GM12878 (cell line): Measurements from ENCODE around the gene CLEC7A. TPM values are rescaled to one million over a fixed set of nuclear protein-coding genes. Genes with fewer than 3 reads are reported as not detected.

ENCODE experiments used
- ATAC-seq: fragments of 200-7000 bp; cut with Tn5 transposase; 3 replicates; pipeline ENCODE4 v1.9.1; 2020; ENCODE audit warnings: mild to moderate bottlenecking, moderate library complexity
- BruUV-seq: library from RNA; stranded (reverse); fragments of 400-500 nt; replicated peaks from 2 replicates; lab custom pipeline; 2021; lab: Mats Ljungman, UMichigan
- CTCF ChIA-PET: fragments of 300-600 bp; sonication (Branson Sonifier 250); formaldehyde crosslinking; extraction: SDS; loops from one replicate; lab custom pipeline; 2021; ENCODE audit warnings: inconsistent platforms; lab: Yijun Ruan, JAX
- POLR2A ChIA-PET: fragments of 350-600 bp; formaldehyde crosslinking; extraction: SDS; loops from one replicate; lab custom pipeline; 2021; ENCODE audit warnings: inconsistent platforms; lab: Charles Lee
- RAD21 ChIA-PET: fragments of 300-600 bp; sonication (Branson Sonifier 250); formaldehyde crosslinking; loops from one replicate; lab custom pipeline; 2023; ENCODE audit warnings: antibody characterized with exemption; ENCODE audit not compliant: unreplicated experiment; lab: Charles Lee
- SMC1A ChIA-PET: fragments of 300-600 bp; sonication (Branson Sonifier 250); formaldehyde crosslinking; loops from one replicate; lab custom pipeline; 2023; ENCODE audit not compliant: unreplicated experiment, uncharacterized antibody; lab: Charles Lee
- DNase-seq: peaks from one replicate; pipeline ENCODE4 v3.0.0-alpha.2; 2011; ENCODE audit warnings: low read depth, low spot score
- FAIRE-seq: peaks from 3 replicates; lab custom pipeline; 2011; peaks lifted over from hg19 to GRCh38; lab: Jason Lieb, UNC
- H2AFZ ChIP-seq: 2 replicates; pipeline ENCODE4 v1.6.0; 2011; ENCODE audit warnings: low read depth, low read length, control low read depth; ENCODE audit not compliant: control insufficient read depth
- H3K27ac ChIP-seq: 2 replicates; pipeline ENCODE4 v1.5.1; 2011; ENCODE audit warnings: control low read depth; ENCODE audit not compliant: control insufficient read depth, insufficient read depth
- H3K27me3 ChIP-seq, 2 experiments: replicated peaks in 1 of 2; 2 replicates each; pipeline versions ENCODE4 v1.6.0 to v1.6.1; 2011; ENCODE audit warnings: low read length in 1 of 2; ENCODE audit not compliant: control insufficient read depth in 2 of 2, insufficient read depth in 2 of 2
- H3K36me3 ChIP-seq, 2 experiments: 2 replicates each; pipeline ENCODE4 v1.5.1; 2011; ENCODE audit warnings: low read length in 1 of 2; ENCODE audit not compliant: control insufficient read depth in 2 of 2, insufficient read depth in 2 of 2
- H3K4me1 ChIP-seq: 2 replicates; pipeline ENCODE4 v1.6.1; 2011; ENCODE audit warnings: mild to moderate bottlenecking, low read length, moderate library complexity, mixed read lengths; ENCODE audit not compliant: control insufficient read depth, insufficient read depth
- H3K4me2 ChIP-seq: 2 replicates; pipeline ENCODE4 v1.6.0; 2011; ENCODE audit warnings: control low read depth; ENCODE audit not compliant: control insufficient read depth, insufficient read depth
- H3K4me3 ChIP-seq: fragments of 200-600 bp; sonication (generic); 2 replicates; pipeline ENCODE4 v1.5.1; 2016
- H3K79me2 ChIP-seq: 2 replicates; pipeline ENCODE4 v1.6.0; 2011; ENCODE audit warnings: low read length; ENCODE audit not compliant: control insufficient read depth, insufficient read depth
- H3K9ac ChIP-seq: 2 replicates; pipeline ENCODE4 v1.8.0; 2011; ENCODE audit warnings: low read length, control low read depth, mixed read lengths; ENCODE audit not compliant: control insufficient read depth, insufficient read depth
- H3K9me3 ChIP-seq: replicated peaks from 3 replicates; pipeline ENCODE4 v1.5.1; 2011; ENCODE audit warnings: mild to moderate bottlenecking, low read length; ENCODE audit not compliant: control insufficient read depth, insufficient read depth
- H4K20me1 ChIP-seq: 2 replicates; pipeline ENCODE4 v1.6.0; 2011; ENCODE audit not compliant: control insufficient read depth, insufficient read depth
- CHD4 ChIP-seq: fragments of 200-600 bp; sonication (generic); IDR thresholded peaks from 2 replicates; pipeline ENCODE4 v1.6.1; 2016; ENCODE audit warnings: mild to moderate bottlenecking
- GABPA ChIP-seq: IDR thresholded peaks from 2 replicates; pipeline ENCODE4 v1.6.1; 2014; ENCODE audit warnings: antibody characterized with exemption, low read depth, mild to moderate bottlenecking, inconsistent platforms
- IKZF1 ChIP-seq: fragments of 450-650 bp; conservative IDR thresholded peaks from 2 replicates; pipeline ENCODE4 v1.6.1; 2017; ENCODE audit warnings: antibody characterized with exemption, mild to moderate bottlenecking
- JUNB ChIP-seq: IDR thresholded peaks from 2 replicates; pipeline ENCODE4 v1.6.1; 2016; ENCODE audit warnings: antibody characterized with exemption, mild to moderate bottlenecking
- NBN ChIP-seq: fragments of 450-650 bp; IDR thresholded peaks from 2 replicates; pipeline ENCODE4 v1.6.1; 2016
- PAX5 ChIP-seq: IDR thresholded peaks from 2 replicates; pipeline ENCODE4 v1.6.1; 2011; ENCODE audit warnings: low read depth, low read length, borderline replicate concordance
- PAX8 ChIP-seq: fragments of 450-650 bp; IDR thresholded peaks from 2 replicates; pipeline ENCODE4 v1.6.1; 2017; ENCODE audit warnings: mild to moderate bottlenecking, moderate library complexity
- POLR2A ChIP-seq: IDR thresholded peaks from 2 replicates; pipeline ENCODE4 v1.6.1; 2011; ENCODE audit warnings: low read depth, mild to moderate bottlenecking, low read length
- RAD51 ChIP-seq: fragments of 450-650 bp; IDR thresholded peaks from 2 replicates; pipeline ENCODE4 v1.6.1; 2016; ENCODE audit warnings: moderate library complexity, mild to moderate bottlenecking, inconsistent platforms
- RCOR1 ChIP-seq: conservative IDR thresholded peaks from 2 replicates; pipeline ENCODE4 v1.6.1; 2012; ENCODE audit warnings: low read depth, low read length, improper control_type of control experiment
- STAT3 ChIP-seq: IDR thresholded peaks from 2 replicates; pipeline ENCODE4 v1.6.1; 2011; ENCODE audit warnings: low read depth, low read length, improper control_type of control experiment
- SUZ12 ChIP-seq: fragments of 200-600 bp; sonication (generic); IDR thresholded peaks from one replicate; pipeline ENCODE4 v1.6.1; 2018; ENCODE audit warnings: antibody characterized with exemption, mild to moderate bottlenecking; ENCODE audit not compliant: unreplicated experiment
- WRNIP1 ChIP-seq: IDR thresholded peaks from 2 replicates; pipeline ENCODE4 v1.6.1; 2011; ENCODE audit warnings: low read depth, low read length, improper control_type of control experiment, borderline replicate concordance
- YY1 ChIP-seq: IDR thresholded peaks from 2 replicates; pipeline ENCODE4 v1.6.1; 2011; ENCODE audit warnings: low read depth, mild to moderate bottlenecking, low read length
- WGBS: methylation state at CpG from one replicate; pipeline ENCODE4 v1.1.6; 2016; ENCODE audit warnings: low lambda C conversion rate; ENCODE audit not compliant: insufficient replicate concordance, insufficient coverage; ENCODE audit errors: missing lambda C conversion rate; 5-methylcytosine and 5-hydroxymethylcytosine counted together
- in situ Hi-C: fragments of 300-500 bp; cut with MboI; formaldehyde crosslinking; loops from 9 replicates; pipeline ENCODE4 v1.14.3; 2018; ENCODE audit warnings: mixed read lengths
- intact Hi-C: fragments of 100-400 bp; cut with micrococcal nuclease; formaldehyde crosslinking; loops from one replicate; pipeline ENCODE4 v1.14.2; 2022; ENCODE audit not compliant: unreplicated experiment
- polyA plus RNA-seq, 11 experiments: library from polyadenylated mRNA; depleted of rRNA in 4 of 11; unstranded in 6 of 11; stranded (reverse) in 5 of 11; fragments of >200 nt; fragmentation: Nextera tagmentation in 4 of 11; fragmentation: Illumina TruSeq in 1 of 11; extraction: Ambion mirVana in 4 of 11; extraction: Trizol in 1 of 11; gene quantifications; 1 replicate in 1 of 11; 2 replicates in 10 of 11; pipeline versions ENCODE4 v1.2.1 to v1.2.3, GENCODE V29; 2011 to 2016; ENCODE audit warnings: inconsistent platforms in 2 of 11, missing spikeins in 2 of 11, low read depth in 1 of 11
- total RNA-seq, 4 experiments: library from RNA; depleted of rRNA in 3 of 4; stranded (reverse); fragments of >200 nt in 3 of 4; fragmentation: Illumina TruSeq in 1 of 4; extraction: Trizol in 1 of 4; gene quantifications; 2 replicates each; pipeline versions ENCODE4 v1.2.1 to v1.2.3, GENCODE V29; 2013 to 2021
- TF ChIP-seq, protein P1 (sequence below): fragments of 450-650 bp; IDR thresholded peaks from 2 replicates; pipeline ENCODE4 v1.6.1; 2016; ENCODE audit warnings: mild to moderate bottlenecking, moderate library complexity, borderline replicate concordance
- TF ChIP-seq, protein P2 (sequence below), 3 experiments: IDR thresholded peaks in 2 of 3; conservative IDR thresholded peaks in 1 of 3; 2 replicates each; pipeline ENCODE4 v1.5.1; 2011; ENCODE audit warnings: low read depth in 3 of 3, low read length in 3 of 3, mild to moderate bottlenecking in 3 of 3, control low read depth in 2 of 3, moderate library complexity in 2 of 3, inconsistent platforms in 1 of 3, mixed read lengths in 1 of 3; ENCODE audit not compliant: control insufficient read depth in 2 of 3, insufficient read depth in 1 of 3; ENCODE audit errors: extremely low read depth in 1 of 3

CLEC7A gene
- total and polyA plus RNA-seq, 10 of the 15 experiments (the other 5 are each of a cell fraction or from before 2014, with no cell fraction given): not detected

DNA sequence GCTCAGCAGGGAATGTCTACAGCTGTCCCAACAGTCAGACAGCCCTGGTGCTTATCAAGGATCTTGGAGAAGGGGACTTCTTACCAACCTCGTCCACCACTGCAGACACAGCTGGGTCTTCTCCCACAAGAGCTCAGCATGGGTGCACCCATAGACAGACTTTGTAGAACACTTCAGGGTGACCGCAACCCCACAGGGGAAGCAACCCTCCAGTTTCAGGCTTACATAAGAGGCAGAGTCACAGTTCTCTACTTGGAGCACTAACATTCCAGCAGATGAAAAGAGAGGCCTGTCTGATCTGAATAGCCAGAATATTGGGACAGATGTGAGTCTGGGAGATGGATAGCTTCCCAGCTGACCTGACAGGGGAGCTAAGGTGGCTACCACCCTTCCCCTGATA lies 27.7 kb downstream of the CLEC7A start:
- ATAC-seq: no peak
- Histone ChIP-seq H3K79me2 (no peaks in the 10 kb centered on the region), H3K4me1 (no peaks in the 10 kb centered on the region), H3K36me3 (no peaks in the 10 kb centered on the region), H3K4me2 (no peak overlapping the region), H2AFZ (no peak overlapping the region), H3K9me3 (peaks cover 2% of the 10 kb centered on the region; the same call in 1 of the 3 replicates), H3K9ac (no peak overlapping the region), H3K27me3 (no peaks in the 10 kb centered on the region), H4K20me1 (no peaks in the 10 kb centered on the region), H3K27ac (no peak overlapping the region), H3K4me3 (no peak overlapping the region)
- no peak for TF ChIP-seq SUZ12
- no peak for TF ChIP-seq IKZF1
- TF ChIP-seq CHD4: no peak
- TF ChIP-seq RAD51: no peak
- TF ChIP-seq STAT3: no peak
- no peak for TF ChIP-seq RCOR1
- TF ChIP-seq PAX5: no peak
- TF ChIP-seq, protein P1, sequence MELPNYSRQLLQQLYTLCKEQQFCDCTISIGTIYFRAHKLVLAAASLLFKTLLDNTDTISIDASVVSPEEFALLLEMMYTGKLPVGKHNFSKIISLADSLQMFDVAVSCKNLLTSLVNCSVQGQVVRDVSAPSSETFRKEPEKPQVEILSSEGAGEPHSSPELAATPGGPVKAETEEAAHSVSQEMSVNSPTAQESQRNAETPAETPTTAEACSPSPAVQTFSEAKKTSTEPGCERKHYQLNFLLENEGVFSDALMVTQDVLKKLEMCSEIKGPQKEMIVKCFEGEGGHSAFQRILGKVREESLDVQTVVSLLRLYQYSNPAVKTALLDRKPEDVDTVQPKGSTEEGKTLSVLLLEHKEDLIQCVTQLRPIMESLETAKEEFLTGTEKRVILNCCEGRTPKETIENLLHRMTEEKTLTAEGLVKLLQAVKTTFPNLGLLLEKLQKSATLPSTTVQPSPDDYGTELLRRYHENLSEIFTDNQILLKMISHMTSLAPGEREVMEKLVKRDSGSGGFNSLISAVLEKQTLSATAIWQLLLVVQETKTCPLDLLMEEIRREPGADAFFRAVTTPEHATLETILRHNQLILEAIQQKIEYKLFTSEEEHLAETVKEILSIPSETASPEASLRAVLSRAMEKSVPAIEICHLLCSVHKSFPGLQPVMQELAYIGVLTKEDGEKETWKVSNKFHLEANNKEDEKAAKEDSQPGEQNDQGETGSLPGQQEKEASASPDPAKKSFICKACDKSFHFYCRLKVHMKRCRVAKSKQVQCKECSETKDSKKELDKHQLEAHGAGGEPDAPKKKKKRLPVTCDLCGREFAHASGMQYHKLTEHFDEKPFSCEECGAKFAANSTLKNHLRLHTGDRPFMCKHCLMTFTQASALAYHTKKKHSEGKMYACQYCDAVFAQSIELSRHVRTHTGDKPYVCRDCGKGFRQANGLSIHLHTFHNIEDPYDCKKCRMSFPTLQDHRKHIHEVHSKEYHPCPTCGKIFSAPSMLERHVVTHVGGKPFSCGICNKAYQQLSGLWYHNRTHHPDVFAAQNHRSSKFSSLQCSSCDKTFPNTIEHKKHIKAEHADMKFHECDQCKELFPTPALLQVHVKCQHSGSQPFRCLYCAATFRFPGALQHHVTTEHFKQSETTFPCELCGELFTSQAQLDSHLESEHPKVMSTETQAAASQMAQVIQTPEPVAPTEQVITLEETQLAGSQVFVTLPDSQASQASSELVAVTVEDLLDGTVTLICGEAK: no peak
- TF ChIP-seq NBN: no peak
- no peak for TF ChIP-seq POLR2A
- no peak for TF ChIP-seq GABPA
- no peak for TF ChIP-seq JUNB
- no peak for TF ChIP-seq YY1
- no peak for TF ChIP-seq WRNIP1
- TF ChIP-seq, protein P2, sequence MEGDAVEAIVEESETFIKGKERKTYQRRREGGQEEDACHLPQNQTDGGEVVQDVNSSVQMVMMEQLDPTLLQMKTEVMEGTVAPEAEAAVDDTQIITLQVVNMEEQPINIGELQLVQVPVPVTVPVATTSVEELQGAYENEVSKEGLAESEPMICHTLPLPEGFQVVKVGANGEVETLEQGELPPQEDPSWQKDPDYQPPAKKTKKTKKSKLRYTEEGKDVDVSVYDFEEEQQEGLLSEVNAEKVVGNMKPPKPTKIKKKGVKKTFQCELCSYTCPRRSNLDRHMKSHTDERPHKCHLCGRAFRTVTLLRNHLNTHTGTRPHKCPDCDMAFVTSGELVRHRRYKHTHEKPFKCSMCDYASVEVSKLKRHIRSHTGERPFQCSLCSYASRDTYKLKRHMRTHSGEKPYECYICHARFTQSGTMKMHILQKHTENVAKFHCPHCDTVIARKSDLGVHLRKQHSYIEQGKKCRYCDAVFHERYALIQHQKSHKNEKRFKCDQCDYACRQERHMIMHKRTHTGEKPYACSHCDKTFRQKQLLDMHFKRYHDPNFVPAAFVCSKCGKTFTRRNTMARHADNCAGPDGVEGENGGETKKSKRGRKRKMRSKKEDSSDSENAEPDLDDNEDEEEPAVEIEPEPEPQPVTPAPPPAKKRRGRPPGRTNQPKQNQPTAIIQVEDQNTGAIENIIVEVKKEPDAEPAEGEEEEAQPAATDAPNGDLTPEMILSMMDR (IDR thresholded peaks at IDR 0.05 in 2 of 3, conservative IDR thresholded peaks at IDR 0.05 in 1 of 3; ENCODE audit: control insufficient read depth in 2 of 3, extremely low read depth in 1 of 3, insufficient read depth in 1 of 3, low read depth in 3 of 3, low read length in 3 of 3): no peak
- TF ChIP-seq PAX8: no peak
- ChIA-PET POLR2A (no interaction called here), SMC1A (interaction anchor here (1.7 kb wide), 1 partner anchor 68 kb away, joined by 3 read pairs; no protein-coding TSS in a partner anchor), RAD21 (no interaction called here), CTCF (no interaction called here)
- intact Hi-C loops: no loop called here
- no peak for FAIRE-seq
- no TSS peak for BruUV-seq
- no peak for DNase-seq
- in situ Hi-C loops: no loop called here
- WGBS: 47% methylated on average over 2 of the region's 2 CpGs
